Adrenal gland (tissue), 12 donors: ENCODE measurements around the gene FCN3. TPM values are rescaled to one million over a fixed set of nuclear protein-coding genes. Genes with fewer than 3 reads are reported as not detected.

Experiments used
- DNase-seq, 7 donors: peaks; one replicate each; pipeline ENCODE4 v3.0.0-alpha.2; 2019 to 2020
- H3K27ac ChIP-seq, 5 donors: fragments of 200-600 bp; sonication (generic) in 4 of 5; 1 replicate in 3 of 5; 2 replicates in 2 of 5; pipeline versions ENCODE4 v1.5.1 to v1.8.0; 2016 to 2020; ENCODE audit warnings: mild to moderate bottlenecking in 1 of 5
- H3K27me3 ChIP-seq: fragments of 200-600 bp; 2 replicates; pipeline ENCODE4 v1.8.0; 2021
- H3K36me3 ChIP-seq, 2 donors: fragments of 200-600 bp; replicated peaks in 1 of 2; 1 replicate in 1 of 2; 2 replicates in 1 of 2; pipeline versions ENCODE4 v1.5.1 to v1.8.0; 2018 to 2022
- H3K4me1 ChIP-seq, 2 donors: fragments of 200-600 bp; replicated peaks in 1 of 2; 1 replicate in 1 of 2; 2 replicates in 1 of 2; pipeline versions ENCODE4 v1.5.1 to v1.8.0; 2018 to 2021
- H3K4me3 ChIP-seq, 4 donors: fragments of 200-600 bp; sonication (generic) in 3 of 4; one replicate each; pipeline ENCODE4 v1.5.1; 2016 to 2018
- H3K9me3 ChIP-seq, 3 donors: fragments of 200-600 bp; sonication (generic) in 1 of 3; replicated peaks in 1 of 3; 1 replicate in 2 of 3; 2 replicates in 1 of 3; pipeline versions ENCODE4 v1.5.1 to v1.8.0; 2016 to 2021
- CTCF ChIP-seq, 6 experiments: fragments of 450-650 bp in 4 of 6; fragments of 200-600 bp in 2 of 6; sonication (generic) in 1 of 6; IDR thresholded peaks; 1 replicate in 5 of 6; 2 replicates in 1 of 6; pipeline versions ENCODE4 v1.5.1 to v1.8.0; 2016 to 2021; ENCODE audit warnings: antibody characterized with exemption in 6 of 6, mild to moderate bottlenecking in 2 of 6, moderate library complexity in 1 of 6
- POLR2A ChIP-seq, 2 donors: fragments of 450-650 bp; IDR thresholded peaks; one replicate each; pipeline ENCODE4 v1.6.1; 2017; ENCODE audit warnings: antibody characterized with exemption in 2 of 2, mild to moderate bottlenecking in 2 of 2, moderate library complexity in 1 of 2
- WGBS, 4 donors: extraction: QIAGEN DNeasy Blood & Tissue Kit in 2 of 4; methylation state at CpG; one replicate each; pipeline versions ENCODE4 v1.1.5 to v1.1.7; 2013 to 2017; 5-methylcytosine and 5-hydroxymethylcytosine counted together
- intact Hi-C, 2 donors: fragments of 100-400 bp; cut with DNase I; formaldehyde crosslinking; loops; one replicate each; pipeline versions ENCODE4 v1.14.1 to v1.15.0; 2022 to 2023
- polyA plus RNA-seq, 3 donors: library from polyadenylated mRNA; stranded (reverse); fragments of 200-250 nt in 2 of 3; fragments of 350-450 nt in 1 of 3; fragmentation: Illumina TruSeq in 1 of 3; extraction: RNeasy Lipid Tissue Mini Kit (QIAGEN cat#74804) in 1 of 3; gene quantifications; one replicate each; pipeline ENCODE4 v1.2.3, GENCODE V29; 2013 to 2014
- total RNA-seq, 9 donors: library from RNA; depleted of rRNA in 4 of 9; stranded (reverse); fragments of >200 nt in 4 of 9; fragments of 120-200 nt in 1 of 9; fragmentation: NEBNext Ultra II Directional in 1 of 9; extraction: Animal tissue kit (Norgen Biotek cat#: 25700) in 1 of 9; gene quantifications; one replicate each; pipeline versions ENCODE4 v1.1.0 to v1.2.4, GENCODE V29; 2013 to 2023
- donor health status: healthy with polysubstance abuse.
- donor health status: Bipolar disorder and iron deficiency.
- donor health status: DM: yes; HTN: yes; CAD: no.
- donor health status: DM: no; HTN: no; CAD: no.
- donor health status: DM: no; HTN: no; CAD: no.
- donor health status: DM: yes; HTN: yes; CAD: no.

The FCN3 gene
- total and polyA plus RNA-seq, 12 donors, result 6.3 to 83.3 (median 32.0) TPM

DNA sequence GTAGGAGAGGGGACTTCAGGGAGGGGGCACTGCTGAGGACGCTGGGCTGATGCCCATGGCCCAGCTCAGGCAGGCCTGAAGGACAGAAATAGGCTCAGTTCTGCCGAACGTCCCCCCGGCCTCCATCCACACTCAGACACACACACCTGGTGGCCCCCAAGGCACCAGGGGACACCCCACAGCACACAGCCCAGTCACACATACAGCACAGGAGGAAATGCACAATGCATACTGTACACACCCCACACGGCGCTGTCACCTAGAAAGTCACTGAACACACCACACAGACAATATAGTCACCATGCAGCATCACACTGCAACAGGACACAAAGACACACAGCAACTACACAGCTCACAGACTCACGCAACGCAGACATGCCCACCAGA lies 32.2 kb downstream of the FCN3 start:
- Histone ChIP-seq H3K36me3 (no peaks in the 10 kb centered on the region), H3K4me3 (no peak overlapping the region), H3K9me3 (no peaks in the 10 kb centered on the region), H3K4me1 (peaks cover 0 to 8% of the 10 kb centered on the region in 2 donors), H3K27ac (no peak overlapping the region), H3K27me3 (no peaks in the 10 kb centered on the region)
- no peak for DNase-seq
- 55 to 75% (median 73%) methylated on average over 5 to 8 of the region's 8 CpGs for WGBS, 4 donors
- intact Hi-C loops, result no loop called here
- TF ChIP-seq POLR2A (IDR thresholded peaks at IDR 0.05) (no peak), CTCF (IDR thresholded peaks at IDR 0.05) (no peak)

DNA sequence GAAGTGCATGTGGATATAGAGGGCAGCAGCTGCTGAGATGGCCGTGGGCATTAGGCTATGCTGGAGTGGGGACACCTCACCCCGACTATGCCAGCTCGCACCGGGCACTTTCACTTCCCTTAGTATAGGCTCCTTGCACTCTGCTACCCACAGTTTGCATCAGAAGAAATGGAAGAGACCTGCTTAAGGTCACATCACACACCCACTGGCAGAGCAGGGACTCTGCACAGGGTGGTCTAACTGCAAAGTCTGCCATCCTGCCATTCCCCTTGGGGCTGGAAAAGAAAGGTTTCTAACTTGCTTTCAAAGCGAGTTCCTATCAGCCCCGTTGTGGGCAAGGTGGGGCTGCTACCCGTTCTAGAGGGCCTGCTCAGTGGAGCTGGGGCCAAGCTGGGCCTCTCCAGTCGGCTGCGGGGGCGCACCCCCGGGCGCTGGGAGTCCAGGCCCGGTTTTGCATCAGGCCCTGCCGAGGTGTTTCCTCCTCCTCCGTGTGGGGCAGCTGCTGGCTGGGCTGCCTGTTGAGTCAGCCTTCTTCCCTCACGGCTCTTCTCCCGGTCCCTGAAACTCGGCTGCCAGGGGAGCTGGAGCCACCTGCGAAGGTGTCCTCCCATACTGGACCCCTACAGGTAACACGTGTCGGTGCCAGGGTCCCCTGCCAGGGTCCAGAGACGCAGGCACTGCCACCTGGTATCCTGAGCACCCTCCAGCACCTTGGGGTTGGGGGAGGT lies 32.9 kb downstream of the FCN3 start, which contains the start of gene SYTL1:
Gene SYTL1, plus strand, starts transcription at position 498 of the 728 bp plus-strand sequence. CDS start 3,313 bp downstream, outside the sequence.
- DNase-seq, result peak in 5 of 7 donors; percentile 51 to 62 (median 56)
- intact Hi-C loops, result no loop called here
- peaks cover 0 to 8% of the 10 kb centered on the region in 2 donors for H3K4me1 ChIP-seq
- H3K36me3 ChIP-seq, result peaks cover 0 to under 1% of the 10 kb centered on the region in 2 donors
- TF ChIP-seq POLR2A (IDR thresholded peaks at IDR 0.05) (no peak), CTCF (IDR thresholded peaks at IDR 0.05) (no peak)
- H3K27me3 ChIP-seq, result no peaks in the 10 kb centered on the region
- WGBS, 4 donors, result 22 to 43% (median 33%) methylated on average over 11 to 22 of the region's 22 CpGs
- H3K9me3 ChIP-seq, result no peaks in the 10 kb centered on the region
- no peak within 1 kb of the TSS for H3K4me3 ChIP-seq
- H3K27ac ChIP-seq, result peak within 1 kb of the TSS in 1 of 5 donors; percentile 29

GRCh38 chr1:27339213-27339612 lies 35.4 kb downstream of the FCN3 start:
- Histone ChIP-seq H3K9me3 (no peaks in the 10 kb centered on the region), H3K4me1 (peaks cover 0 to 8% of the 10 kb centered on the region in 2 donors), H3K4me3 (no peak overlapping the region), H3K27me3 (no peaks in the 10 kb centered on the region), H3K36me3 (peaks cover 0 to 25% of the 10 kb centered on the region in 2 donors), H3K27ac (no peak overlapping the region)
- DNase-seq, result peak in 1 of 7 donors; percentile 23
- intact Hi-C loops, result no loop called here
- TF ChIP-seq CTCF (IDR thresholded peaks at IDR 0.05) (peak in 1 of 6 experiments; percentile 7), POLR2A (IDR thresholded peaks at IDR 0.05) (no peak)
- 40 to 50% (median 44%) methylated on average over 5 of the region's 5 CpGs for WGBS, 4 donors

GRCh38 chr1:27338751-27339150 lies 35.9 kb downstream of the FCN3 start:
- 89 to 96% (median 91%) methylated on average over 6 of the region's 6 CpGs for WGBS, 4 donors
- TF ChIP-seq POLR2A (IDR thresholded peaks at IDR 0.05) (no peak), CTCF (IDR thresholded peaks at IDR 0.05) (no peak)
- peaks cover 0 to 30% of the 10 kb centered on the region in 2 donors for H3K36me3 ChIP-seq

More at GRCh38 chr1:27338751-27339150, 35.9 kb downstream of the FCN3 start:
- no peak for DNase-seq
- Histone ChIP-seq H3K27ac (no peak overlapping the region), H3K27me3 (no peaks in the 10 kb centered on the region), H3K4me3 (no peak overlapping the region), H3K4me1 (peaks cover 0 to 8% of the 10 kb centered on the region in 2 donors), H3K9me3 (no peaks in the 10 kb centered on the region)
- intact Hi-C loops, result no loop called here
